HepG2 (cell line): Measurements from ENCODE around the gene BAZ1A. TPM values are rescaled to one million over a fixed set of nuclear protein-coding genes. Genes with fewer than 3 reads are reported as not detected.

ENCODE experiments used
- ATF2 ChIP-seq: sonication (generic); formaldehyde crosslinking; IDR thresholded peaks from 2 replicates; pipeline ENCODE4 v1.4.0; 2020; ENCODE audit warnings: missing genetic modification reagents
- DZIP1 ChIP-seq: sonication (generic); formaldehyde crosslinking; IDR thresholded peaks from 2 replicates; pipeline ENCODE4 v1.5.0; 2020; ENCODE audit warnings: mild to moderate bottlenecking, missing genetic modification reagents
- ELK4 ChIP-seq: sonication (generic); formaldehyde crosslinking; IDR thresholded peaks from 2 replicates; pipeline ENCODE4 v1.9.0; 2021; ENCODE audit warnings: missing genetic modification reagents, borderline replicate concordance
- HNRNPUL1 ChIP-seq: fragments of 200-400 bp; formaldehyde crosslinking; IDR thresholded peaks from 2 replicates; pipeline ENCODE4 v1.6.1; 2017; ENCODE audit warnings: low read depth, mild to moderate bottlenecking, low read length, moderate library complexity
- LRRFIP1 ChIP-seq: sonication (generic); formaldehyde crosslinking; conservative IDR thresholded peaks from 2 replicates; pipeline ENCODE4 v1.4.0; 2020; ENCODE audit warnings: missing genetic modification reagents
- MAX ChIP-seq: IDR thresholded peaks from 2 replicates; pipeline ENCODE4 v1.6.1; 2012; ENCODE audit warnings: inconsistent platforms
- PCBP2 ChIP-seq: fragments of 200-400 bp; formaldehyde crosslinking; optimal IDR thresholded peaks from 2 replicates; pipeline ENCODE3; 2018; ENCODE audit warnings: low read length, low read depth; ENCODE audit not compliant: poor library complexity, severe bottlenecking
- PRDM15 ChIP-seq: sonication (generic); formaldehyde crosslinking; IDR thresholded peaks from 2 replicates; pipeline ENCODE4 v1.4.0; 2020; ENCODE audit warnings: missing genetic modification reagents
- U2AF1 ChIP-seq: fragments of 200-400 bp; formaldehyde crosslinking; optimal IDR thresholded peaks from 2 replicates; pipeline ENCODE3; 2017; ENCODE audit warnings: mild to moderate bottlenecking, low read depth, low read length
- YY1 ChIP-seq: IDR thresholded peaks from 2 replicates; pipeline ENCODE4 v1.6.1; 2011; ENCODE audit warnings: low read length, low read depth, moderate library complexity, mild to moderate bottlenecking; ENCODE audit not compliant: insufficient read depth, insufficient replicate concordance
- ZBTB37 ChIP-seq: sonication (generic); formaldehyde crosslinking; IDR thresholded peaks from 2 replicates; pipeline ENCODE4 v1.4.0; 2020; ENCODE audit warnings: mild to moderate bottlenecking, missing genetic modification reagents
- ZNF576 ChIP-seq: sonication (generic); formaldehyde crosslinking; IDR thresholded peaks from 2 replicates; pipeline ENCODE4 v1.4.0; 2020; ENCODE audit warnings: mild to moderate bottlenecking, missing genetic modification reagents
- ZNF577 ChIP-seq: sonication (generic); formaldehyde crosslinking; IDR thresholded peaks from 2 replicates; pipeline ENCODE4 v1.4.0; 2020; ENCODE audit warnings: mild to moderate bottlenecking, low read depth, missing genetic modification reagents, borderline replicate concordance
- ZNF772 ChIP-seq: sonication (generic); formaldehyde crosslinking; IDR thresholded peaks from 2 replicates; pipeline ENCODE4 v1.5.0; 2020; ENCODE audit warnings: mild to moderate bottlenecking, missing genetic modification reagents
- polyA plus RNA-seq, 8 experiments: library from polyadenylated mRNA; depleted of rRNA in 3 of 8; stranded (reverse) in 7 of 8; unstranded in 1 of 8; fragments of >200 nt; fragmentation: Illumina TruSeq in 4 of 8; extraction: Trizol in 4 of 8; gene quantifications; 2 replicates each; pipeline versions ENCODE4 v1.2.1 to v1.2.3, GENCODE V29; 2011 to 2016; ENCODE audit warnings: low read depth in 4 of 8, missing spikeins in 1 of 8, mixed read lengths in 1 of 8; ENCODE audit not compliant: insufficient read depth in 1 of 8
- total RNA-seq, 5 experiments: library from RNA; depleted of rRNA; stranded (reverse); fragments of >200 nt; fragmentation: Illumina TruSeq; extraction: Trizol; gene quantifications; 2 replicates each; pipeline ENCODE4 v1.2.3, GENCODE V29; 2016; ENCODE audit warnings: low read depth in 1 of 5

Gene BAZ1A
- total and polyA plus RNA-seq, 2 of the 13 experiments (the other 11 are each of a cell fraction or from before 2014, with no cell fraction given): 20.9 to 56.8 TPM

- TF ChIP-seq DZIP1 (CRISPR knock-in tag) (no peak), ZNF576 (CRISPR knock-in tag) (no peak), ZNF577 (CRISPR knock-in tag) (no peak), ZBTB37 (CRISPR knock-in tag) (no peak), ELK4 (no peak), ATF2 (no peak), YY1 (no peak), U2AF1 (no peak), PCBP2 (no peak), ZNF772 (no peak), PRDM15 (no peak), MAX (no peak), LRRFIP1 (CRISPR knock-in tag) (no peak), HNRNPUL1 (no peak)
Observed at GRCh38 chr14:34843011-34843554, 32.1 kb downstream of the BAZ1A start (continued).
